GM21447 (cell line): Measurements from ENCODE around the gene GFOD2.

Source experiments
- ATAC-seq: cut with Tn5 transposase; IDR thresholded peaks from one replicate; pipeline ENCODE4 v1.9.1; 2021; ENCODE audit not compliant: unreplicated experiment

GFOD2 gene

GRCh38 chr16:67660564-67661028 is 58.5 kb downstream of the GFOD2 start, which contains the start of gene PARD6A:
Gene PARD6A (plus strand): TSS chr16:67660960. CDS start chr16:67661039, 79 bp downstream.
- ATAC-seq, result peak; percentile 68

- peak; percentile 53 for ATAC-seq
Measured at GRCh38 chr16:67659675-67660563, 59.2 kb downstream of the GFOD2 start, which contains the start of gene ACD. Gene ACD (minus strand): TSS chr16:67660260. CDS start chr16:67660220, 40 bp downstream.

- no peak for ATAC-seq
Measured at GRCh38 chr16:67658849-67659674, 60.1 kb downstream of the GFOD2 start.

GRCh38 chr16:67657751-67658518 is 61.2 kb downstream of the GFOD2 start:
- ATAC-seq, result no peak

- no peak for ATAC-seq
Measured at GRCh38 chr16:67657017-67657608, 62.0 kb downstream of the GFOD2 start.

GRCh38 chr16:67656344-67657016 is 62.6 kb downstream of the GFOD2 start:
- ATAC-seq, result no peak

GRCh38 chr16:67655363-67655762 is 63.8 kb downstream of the GFOD2 start:
- ATAC-seq, result no peak

- ATAC-seq, result no peak
Measured at GRCh38 chr16:67654403-67654911, 64.7 kb downstream of the GFOD2 start.

- ATAC-seq, result no peak
Measured at GRCh38 chr16:67653789-67654402, 65.2 kb downstream of the GFOD2 start.

GRCh38 chr16:67653128-67653788 is 65.9 kb downstream of the GFOD2 start:
- ATAC-seq, result no peak

GRCh38 chr16:67652578-67653127 is 66.5 kb downstream of the GFOD2 start:
- no peak for ATAC-seq

- no peak for ATAC-seq
Measured at GRCh38 chr16:67651847-67652246, 67.3 kb downstream of the GFOD2 start.

GRCh38 chr16:67651039-67651438 is 68.1 kb downstream of the GFOD2 start:
- no peak for ATAC-seq

GRCh38 chr16:67650023-67650422 is 69.1 kb downstream of the GFOD2 start:
- ATAC-seq, result no peak

GRCh38 chr16:67649494-67649931 is 69.6 kb downstream of the GFOD2 start:
- no peak for ATAC-seq

GRCh38 chr16:67648764-67649407 is 70.2 kb downstream of the GFOD2 start:
- no peak for ATAC-seq

GRCh38 chr16:67648088-67648763 is 70.9 kb downstream of the GFOD2 start:
- no peak for ATAC-seq
